Measurements from ENCODE around the gene TMEM50B. TPM values are rescaled to one million over a fixed set of nuclear protein-coding genes. Genes with fewer than 3 reads are reported as not detected.
"Not testable (repeated sequence)": the region's sequence is repeated elsewhere in the genome, so short reads cannot be mapped to it uniquely, and the experiment has no call there.

TMEM50B gene
- total and polyA plus RNA-seq, 5 experiments from 2014 or later: 42.3 to 160 (median 47.9) TPM

GRCh38 chr21:33473344-33473743, 6.4 kb downstream of the TMEM50B start:
- peaks cover 0 to 15% (median 2%) of the 10 kb centered on the region in 3 donors for H3K36me3 Mint-ChIP-seq
- H3K4me3 Mint-ChIP-seq: no peak overlapping the region
- H3K27ac Mint-ChIP-seq: peak overlapping the region in 2 of 10 donors; percentile 10 to 20
- ATAC-seq (no peak), DNase-seq (no peak)
- no peaks in the 10 kb centered on the region for H3K9me3 Mint-ChIP-seq
- POLR2A ChIA-PET: interaction anchor here (0.6 kb wide), 3 partner anchors 32 to 117 kb away, joined by 4 read pairs; no protein-coding TSS in a partner anchor
- no peaks in the 10 kb centered on the region for H3K27me3 Mint-ChIP-seq
- H3K4me1 Mint-ChIP-seq: peaks cover 7 to 36% (median 22%) of the 10 kb centered on the region in 4 donors

DNA sequence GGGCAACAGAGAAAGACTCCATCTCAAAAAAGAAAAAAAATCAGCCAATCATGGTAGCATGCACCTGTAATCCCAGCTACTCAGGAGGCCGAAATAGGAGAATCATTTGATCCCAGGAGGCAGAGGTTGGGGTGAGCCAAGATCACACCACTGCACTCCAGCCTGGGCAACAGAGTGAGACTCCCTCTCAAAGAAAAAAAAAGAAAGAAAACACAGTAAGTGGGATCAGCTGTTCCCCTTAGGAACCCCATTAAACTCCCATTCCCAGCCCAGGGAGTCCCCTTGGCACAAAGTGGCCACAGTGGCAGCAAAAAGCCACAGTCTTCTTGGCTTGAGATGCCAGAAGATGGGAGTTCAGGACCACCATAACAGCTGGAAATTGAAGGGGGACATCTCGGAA, 9.1 kb downstream of the TMEM50B start:
- Mint-ChIP-seq H3K4me3 (no peak overlapping the region), H3K36me3 (peaks cover 0 to 34% (median 2%) of the 10 kb centered on the region in 3 donors), H3K27me3 (no peaks in the 10 kb centered on the region), H3K27ac (peak overlapping the region in 1 of 10 donors; percentile 46), H3K9me3 (no peaks in the 10 kb centered on the region), H3K4me1 (peaks cover 5 to 23% (median 14%) of the 10 kb centered on the region in 4 donors)
- POLR2A ChIA-PET: interaction anchor here (0.5 kb wide), 1 partner anchor 1028 kb away, joined by 5 read pairs; no protein-coding TSS in a partner anchor
- DNase-seq (no peak), ATAC-seq (no peak)

DNA sequence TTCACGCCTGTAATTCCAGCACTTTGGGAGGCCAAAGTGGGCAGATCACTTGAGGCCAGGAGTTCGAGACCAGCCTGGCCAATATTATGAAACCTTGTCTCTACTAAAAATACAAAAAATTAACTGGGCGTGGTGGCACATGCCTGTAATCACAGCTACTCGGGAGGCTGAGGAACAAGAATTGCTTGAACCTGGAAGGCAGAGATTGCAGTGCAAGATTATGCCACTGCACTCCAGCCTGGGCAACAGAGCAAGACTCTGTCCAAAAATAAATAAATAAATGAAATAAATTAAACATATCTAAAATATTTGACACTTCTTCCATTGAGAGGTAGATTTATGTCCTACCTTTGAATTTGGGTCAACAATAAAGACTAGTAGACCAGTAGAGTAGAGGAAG, 10.6 kb downstream of the TMEM50B start:
- H3K4me1 Mint-ChIP-seq: peaks cover 5 to 21% (median 14%) of the 10 kb centered on the region in 4 donors
- H3K36me3 Mint-ChIP-seq: peaks cover 0 to 42% (median 4%) of the 10 kb centered on the region in 3 donors
- POLR2A ChIA-PET, H3K4me3 Mint-ChIP-seq, ATAC-seq, H3K27ac Mint-ChIP-seq, H3K9me3 Mint-ChIP-seq, H3K27me3 Mint-ChIP-seq, DNase-seq: not testable (repeated sequence)

DNA sequence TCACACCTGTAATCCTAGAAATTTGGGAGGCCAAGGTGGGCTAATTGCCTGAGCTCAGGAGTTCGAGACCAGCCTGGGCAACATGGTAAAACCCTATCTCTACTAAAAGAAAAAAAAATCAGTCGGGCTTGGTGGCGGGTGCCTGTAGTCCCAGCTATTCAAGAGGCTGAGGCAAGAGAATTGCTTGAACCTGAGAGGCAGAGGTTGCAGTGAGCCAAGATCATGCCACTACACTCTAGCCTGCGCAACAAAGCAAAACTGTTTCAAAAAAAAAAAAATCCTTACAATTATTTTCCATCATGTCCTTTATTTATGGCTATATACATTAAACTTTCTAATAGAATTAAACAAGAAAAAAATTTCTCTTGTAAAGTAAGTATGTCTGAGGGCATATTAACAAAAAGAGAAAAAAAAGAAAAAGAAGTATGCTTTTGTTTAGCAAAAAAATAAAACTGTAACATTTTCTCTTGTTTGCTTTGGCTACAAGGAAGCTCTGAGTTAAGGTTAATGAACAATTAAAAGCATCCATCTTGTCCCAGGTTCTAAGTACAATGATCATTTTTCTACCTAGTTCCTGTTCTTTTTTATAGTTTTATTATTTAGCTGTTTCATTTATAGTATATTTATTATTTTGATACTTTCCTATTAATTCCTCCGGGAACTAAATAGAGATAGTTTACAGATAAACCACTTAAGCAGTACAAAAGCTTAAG, 18.1 kb downstream of the TMEM50B start:
- ATAC-seq (no peak), DNase-seq (no peak)
- H3K4me3 Mint-ChIP-seq: no peak overlapping the region
- H3K27ac Mint-ChIP-seq: no peak overlapping the region
- H3K36me3 Mint-ChIP-seq: peaks cover 0 to 66% (median 9%) of the 10 kb centered on the region in 3 donors
- H3K9me3 Mint-ChIP-seq: no peaks in the 10 kb centered on the region
- POLR2A ChIA-PET: no interaction called here
- H3K27me3 Mint-ChIP-seq: no peaks in the 10 kb centered on the region
- no peaks in the 10 kb centered on the region for H3K4me1 Mint-ChIP-seq

- Mint-ChIP-seq H3K36me3 (peaks cover 0 to 72% (median 11%) of the 10 kb centered on the region in 3 donors), H3K4me3 (no peak overlapping the region), H3K27ac (no peak overlapping the region), H3K4me1 (no peaks in the 10 kb centered on the region), H3K27me3 (no peaks in the 10 kb centered on the region), H3K9me3 (no peaks in the 10 kb centered on the region)
- POLR2A ChIA-PET: no interaction called here
- DNase-seq: no peak
- no peak for ATAC-seq
Measured at GRCh38 chr21:33458861-33459260, 20.9 kb downstream of the TMEM50B start.

GRCh38 chr21:33455686-33456446, 23.9 kb downstream of the TMEM50B start:
- DNase-seq (no peak), ATAC-seq (no peak)
- H3K9me3 Mint-ChIP-seq: no peaks in the 10 kb centered on the region
- H3K27me3 Mint-ChIP-seq: no peaks in the 10 kb centered on the region
- POLR2A ChIA-PET: no interaction called here
- H3K4me3 Mint-ChIP-seq: no peak overlapping the region
- peak overlapping the region in 1 of 10 donors; percentile 29 for H3K27ac Mint-ChIP-seq
- peaks cover 0 to 78% (median 17%) of the 10 kb centered on the region in 3 donors for H3K36me3 Mint-ChIP-seq
- peaks cover 0 to 2% (median 0%) of the 10 kb centered on the region in 4 donors for H3K4me1 Mint-ChIP-seq

GRCh38 chr21:33452362-33452761, 27.4 kb downstream of the TMEM50B start:
- peak overlapping the region in 3 of 10 donors; percentile 1 to 33 (median 32) for H3K27ac Mint-ChIP-seq
- ATAC-seq (no peak), DNase-seq (no peak)
- no peak overlapping the region for H3K4me3 Mint-ChIP-seq
- H3K36me3 Mint-ChIP-seq: peaks cover 0 to 69% (median 14%) of the 10 kb centered on the region in 3 donors
- H3K4me1 Mint-ChIP-seq: peaks cover 0 to 5% (median 0%) of the 10 kb centered on the region in 4 donors
- H3K27me3 Mint-ChIP-seq: no peaks in the 10 kb centered on the region
- POLR2A ChIA-PET: interaction anchor here (0.6 kb wide), 2 partner anchors 91 to 247 kb away, joined by 4 to 5 read pairs; no protein-coding TSS in a partner anchor
- H3K9me3 Mint-ChIP-seq: no peaks in the 10 kb centered on the region

DNA sequence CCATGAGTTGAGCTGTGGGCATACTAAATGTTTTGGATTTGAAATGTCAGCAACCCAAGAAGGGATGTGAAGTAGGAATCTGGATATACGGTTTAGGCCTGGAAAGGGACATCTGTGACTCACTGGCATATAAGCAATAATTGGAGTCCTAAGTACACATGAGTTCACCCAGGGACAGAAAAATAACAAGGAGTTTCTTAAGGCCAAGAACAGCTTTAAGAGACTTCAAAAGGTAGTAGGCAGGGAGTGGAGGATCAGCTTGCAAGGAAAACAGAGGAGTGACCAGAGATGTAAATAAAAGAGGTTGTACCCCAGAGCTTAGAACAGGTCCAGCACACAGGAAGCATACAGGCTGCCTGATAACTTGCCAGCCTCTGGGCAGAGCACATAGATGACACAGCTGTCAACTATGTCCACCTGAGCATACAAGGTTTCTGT, 28.1 kb downstream of the TMEM50B start:
- no peak overlapping the region for H3K4me3 Mint-ChIP-seq
- no peaks in the 10 kb centered on the region for H3K9me3 Mint-ChIP-seq
- H3K27me3 Mint-ChIP-seq: no peaks in the 10 kb centered on the region
- peak overlapping the region in 2 of 10 donors; percentile 7 to 32 for H3K27ac Mint-ChIP-seq
- peaks cover 0 to 5% (median 0%) of the 10 kb centered on the region in 4 donors for H3K4me1 Mint-ChIP-seq
- DNase-seq (no peak), ATAC-seq (no peak)
- H3K36me3 Mint-ChIP-seq: peaks cover 0 to 70% (median 14%) of the 10 kb centered on the region in 3 donors
- POLR2A ChIA-PET: interaction anchor here (0.6 kb wide), 1 partner anchor 246 kb away, joined by 4 read pairs; no protein-coding TSS in a partner anchor

DNA sequence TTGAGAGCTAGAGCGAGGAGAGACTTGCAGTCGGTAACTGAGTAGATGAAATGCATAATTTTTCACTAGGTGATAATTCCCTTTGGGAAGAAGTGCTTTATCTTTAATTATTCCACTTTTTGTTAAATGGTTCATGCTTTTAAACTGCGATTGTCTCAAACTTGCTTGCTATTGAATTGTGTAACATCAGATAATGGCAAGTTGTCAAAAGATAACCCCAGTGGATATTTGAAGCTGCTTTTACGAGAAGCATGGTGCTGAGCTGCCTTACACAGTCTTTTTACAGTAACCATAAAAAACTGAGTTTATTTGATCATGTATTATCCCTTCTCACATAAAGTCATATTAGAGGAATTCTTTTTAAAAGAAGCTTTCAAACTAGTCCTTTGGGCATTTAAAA, 30.2 kb downstream of the TMEM50B start:
- Mint-ChIP-seq H3K9me3 (no peaks in the 10 kb centered on the region), H3K27ac (peak overlapping the region in 1 of 10 donors; percentile 18)
- POLR2A ChIA-PET: no interaction called here

DNA sequence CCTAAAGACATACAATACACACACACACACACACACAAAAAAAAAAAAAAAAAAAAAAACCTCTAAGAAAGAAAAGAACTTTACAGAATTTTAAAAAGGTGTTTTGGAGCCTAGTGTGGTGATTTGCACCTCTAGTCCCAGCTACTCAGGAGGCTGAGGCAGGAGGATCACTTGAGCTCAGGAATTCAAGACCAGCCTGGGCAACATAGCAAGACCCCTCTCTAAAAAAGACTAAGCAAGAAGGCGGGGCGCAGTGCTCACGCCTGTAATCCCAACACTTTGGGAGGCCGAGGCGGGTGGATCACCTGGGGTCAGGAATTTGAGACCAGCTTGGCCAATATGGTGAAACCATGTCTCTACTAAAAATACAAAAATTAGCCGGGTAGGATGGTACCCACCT, 33.2 kb downstream of the TMEM50B start:
- not testable (repeated sequence) for ATAC-seq

More for the DNA sequence above, 30.2 kb downstream of the TMEM50B start:
- ATAC-seq (no peak), DNase-seq (no peak)
- H3K36me3 Mint-ChIP-seq: peaks cover 0 to 66% (median 12%) of the 10 kb centered on the region in 3 donors
- no peaks in the 10 kb centered on the region for H3K27me3 Mint-ChIP-seq
- H3K4me1 Mint-ChIP-seq: peaks cover 5% of the 10 kb centered on the region in 4 donors
- no peak overlapping the region for H3K4me3 Mint-ChIP-seq

DNA sequence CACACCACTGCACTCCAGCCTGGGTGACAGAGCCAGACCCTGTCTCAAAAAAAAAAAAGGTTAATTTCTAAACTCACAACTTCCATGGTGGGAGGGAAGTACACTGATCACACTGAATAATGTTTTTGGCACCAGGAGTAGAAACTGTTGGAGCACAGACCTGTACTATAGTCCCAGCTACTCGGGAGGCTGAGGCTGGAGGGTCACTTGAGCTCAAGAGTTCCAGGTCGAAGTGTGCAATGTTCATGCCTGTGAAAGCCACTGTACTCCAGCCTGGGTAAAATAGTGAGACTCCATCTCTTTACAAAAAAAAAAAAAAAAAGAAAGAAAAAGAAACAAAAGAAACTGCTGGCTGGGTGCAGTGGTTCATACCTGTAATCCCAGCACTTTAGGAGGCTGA, 35.3 kb downstream of the TMEM50B start:
- H3K36me3 Mint-ChIP-seq: peaks cover 0 to 42% (median 5%) of the 10 kb centered on the region in 3 donors
- peaks cover 4 to 38% (median 11%) of the 10 kb centered on the region in 4 donors for H3K4me1 Mint-ChIP-seq
- no peaks in the 10 kb centered on the region for H3K27me3 Mint-ChIP-seq
- peak overlapping the region in 1 of 10 donors; percentile 5 for H3K27ac Mint-ChIP-seq
- no peaks in the 10 kb centered on the region for H3K9me3 Mint-ChIP-seq
- POLR2A ChIA-PET: interaction anchor here (0.5 to 1.8 kb wide), 8 partner anchors 13 to 259 kb away, joined by 3 to 20 read pairs (median 4); partner anchors contain the start of gene TMEM50B
- DNase-seq: no peak
- no peak for ATAC-seq
- H3K4me3 Mint-ChIP-seq: no peak overlapping the region

More for the DNA sequence above, 33.2 kb downstream of the TMEM50B start:
- Mint-ChIP-seq H3K36me3 (peaks cover 0 to 52% (median 5%) of the 10 kb centered on the region in 3 donors), H3K4me1 (peaks cover 2 to 30% (median 5%) of the 10 kb centered on the region in 4 donors)
- POLR2A ChIA-PET: interaction anchor here (0.6 to 0.9 kb wide), 2 partner anchors 33 to 101 kb away, joined by 3 to 6 read pairs; partner anchors contain the start of gene TMEM50B
- not testable (repeated sequence) for H3K4me3 Mint-ChIP-seq, H3K27me3 Mint-ChIP-seq, H3K9me3 Mint-ChIP-seq, H3K27ac Mint-ChIP-seq, DNase-seq

DNA sequence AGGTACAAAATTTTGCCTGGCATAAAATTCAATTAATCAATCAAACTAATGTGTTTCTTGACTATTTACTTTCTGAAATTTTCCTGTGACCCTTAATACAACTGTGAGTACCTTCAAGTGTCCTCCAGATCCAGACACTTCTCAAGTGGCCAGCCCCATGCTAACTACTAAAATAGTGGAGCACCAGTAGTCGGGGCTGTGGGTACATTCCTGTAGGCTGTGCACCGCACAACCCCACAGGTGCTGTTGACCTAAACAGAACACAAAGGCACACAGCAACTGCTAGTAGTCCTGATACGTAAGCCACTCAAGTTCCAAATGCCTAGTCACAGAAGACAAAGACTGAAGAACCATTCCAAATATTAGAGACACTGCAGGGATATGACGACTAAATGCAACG, 36.6 kb downstream of the TMEM50B start:
- H3K27ac Mint-ChIP-seq: peak overlapping the region in 4 of 10 donors; percentile 11 to 69 (median 45)

More for the DNA sequence above, 36.6 kb downstream of the TMEM50B start:
- Mint-ChIP-seq H3K4me3 (no peak overlapping the region), H3K9me3 (no peaks in the 10 kb centered on the region), H3K27me3 (no peaks in the 10 kb centered on the region), H3K36me3 (peaks cover 0 to 34% (median 5%) of the 10 kb centered on the region in 3 donors), H3K4me1 (peaks cover 4 to 38% (median 11%) of the 10 kb centered on the region in 4 donors)
- POLR2A ChIA-PET: interaction anchor here (1.1 kb wide), 1 partner anchor 81 kb away, joined by 4 read pairs; no protein-coding TSS in a partner anchor
- DNase-seq: no peak
- no peak for ATAC-seq

Measured in naive thymus-derived CD8-positive, alpha-beta T cell (primary cell).